Endothelial cell of umbilical vein (primary cell): ENCODE data around the gene MAPK8IP2. TPM values are rescaled to one million over a fixed set of nuclear protein-coding genes. Genes with fewer than 3 reads are reported as not detected.

Experiments
- BruUV-seq: library from RNA; stranded (reverse); fragments of 400-500 nt; replicated peaks from 2 replicates; lab custom pipeline; 2021; lab: Mats Ljungman, UMichigan
- CTCF ChIA-PET: fragments of 300-600, 350-600 bp; sonication (Branson Sonifier 250); formaldehyde crosslinking; loops from one replicate; lab custom pipeline; 2021; ENCODE audit warnings: antibody characterized with exemption, inconsistent platforms; lab: Charles Lee
- POLR2A ChIA-PET: fragments of 300-600, 350-600 bp; sonication (Branson Sonifier 250); formaldehyde crosslinking; loops from one replicate; lab custom pipeline; 2021; ENCODE audit warnings: antibody characterized with exemption, inconsistent platforms; lab: Charles Lee
- DNase-seq: peaks from one replicate; pipeline ENCODE4 v3.0.0-alpha.2; 2011; ENCODE audit warnings: low read depth, low spot score
- FAIRE-seq: peaks from 2 replicates; lab custom pipeline; 2011; peaks lifted over from hg19 to GRCh38; lab: Jason Lieb, UNC
- H2AFZ ChIP-seq: 2 replicates; pipeline ENCODE4 v1.6.0; 2012; ENCODE audit warnings: low read depth, low read length, control low read depth, inconsistent platforms
- H3K27ac ChIP-seq: 2 replicates; pipeline ENCODE4 v1.5.1; 2011; ENCODE audit warnings: low read depth, mild to moderate bottlenecking, control low read depth, low read length, moderate library complexity; ENCODE audit not compliant: insufficient read depth
- H3K27me3 ChIP-seq, 2 experiments: 2 replicates each; pipeline versions ENCODE4 v1.6.0 to v1.6.1; 2011; ENCODE audit warnings: low read length in 2 of 2, mixed read lengths in 1 of 2; ENCODE audit not compliant: control insufficient read depth in 2 of 2, insufficient read depth in 2 of 2
- H3K36me3 ChIP-seq, 2 experiments: 2 replicates in 1 of 2; 3 replicates in 1 of 2; pipeline ENCODE4 v1.5.1; 2011; ENCODE audit warnings: low read length in 2 of 2, mild to moderate bottlenecking in 1 of 2, moderate library complexity in 1 of 2; ENCODE audit not compliant: control insufficient read depth in 2 of 2, insufficient read depth in 2 of 2; ENCODE audit errors: extremely low read depth in 1 of 2
- H3K4me1 ChIP-seq: 3 replicates; pipeline ENCODE4 v1.5.1; 2011; ENCODE audit warnings: mild to moderate bottlenecking, low read length; ENCODE audit not compliant: control insufficient read depth, insufficient read depth; ENCODE audit errors: extremely low read depth
- H3K4me2 ChIP-seq: 2 replicates; pipeline ENCODE4 v1.6.1; 2011; ENCODE audit warnings: low read length, control low read depth, mixed read lengths; ENCODE audit not compliant: insufficient read depth
- H3K4me3 ChIP-seq, 3 experiments: fragments of 200-600 bp in 1 of 3; sonication (generic), shearing (Covaris generic) in 1 of 3; replicated peaks in 1 of 3; 2 replicates each; pipeline ENCODE4 v1.5.1; 2011 to 2016; ENCODE audit warnings: control low read depth in 3 of 3, low read length in 3 of 3, mild to moderate bottlenecking in 2 of 3, inconsistent platforms in 1 of 3, low read depth in 1 of 3, moderate library complexity in 1 of 3; ENCODE audit not compliant: insufficient read depth in 1 of 3
- H3K79me2 ChIP-seq: 2 replicates; pipeline ENCODE4 v1.6.0; 2012; ENCODE audit warnings: low read length, inconsistent platforms; ENCODE audit not compliant: control insufficient read depth, insufficient read depth
- H3K9ac ChIP-seq: replicated peaks from 2 replicates; pipeline ENCODE3; 2011; ENCODE audit warnings: low read length, control low read depth; ENCODE audit not compliant: insufficient read depth; ENCODE audit errors: extremely low read depth
- H3K9me1 ChIP-seq: replicated peaks from 3 replicates; pipeline ENCODE4 v1.6.0; 2011; ENCODE audit warnings: mild to moderate bottlenecking, low read length; ENCODE audit not compliant: control insufficient read depth, insufficient read depth; ENCODE audit errors: extremely low read depth
- H3K9me3 ChIP-seq: replicated peaks from 2 replicates; pipeline ENCODE4 v1.5.1; 2012; ENCODE audit warnings: low read length, inconsistent platforms; ENCODE audit not compliant: control insufficient read depth, insufficient read depth
- H4K20me1 ChIP-seq: replicated peaks from 2 replicates; pipeline ENCODE3; 2011; ENCODE audit warnings: mild to moderate bottlenecking, low read length; ENCODE audit not compliant: control insufficient read depth, insufficient read depth; ENCODE audit errors: extremely low read depth
- CTCF ChIP-seq, 2 donors: IDR thresholded peaks; 1 replicate in 1 of 2; 2 replicates in 1 of 2; pipeline ENCODE4 v1.5.1; 2011; ENCODE audit warnings: low read length in 2 of 2, mild to moderate bottlenecking in 2 of 2, moderate library complexity in 2 of 2, control low read depth in 1 of 2, inconsistent platforms in 1 of 2, low read depth in 1 of 2; ENCODE audit not compliant: insufficient read depth in 1 of 2; ENCODE audit errors: extremely low read depth in 1 of 2
- EZH2 ChIP-seq: IDR thresholded peaks from 2 replicates; pipeline ENCODE4 v1.6.1; 2012; ENCODE audit warnings: borderline replicate concordance, low read depth, mild to moderate bottlenecking, moderate library complexity, low read length, inconsistent platforms; ENCODE audit not compliant: severe bottlenecking
- FOS ChIP-seq: IDR thresholded peaks from 2 replicates; pipeline ENCODE4 v1.6.1; 2011; ENCODE audit warnings: mild to moderate bottlenecking, low read length, moderate library complexity, borderline replicate concordance; ENCODE audit not compliant: insufficient read depth
- GATA2 ChIP-seq: IDR thresholded peaks from 2 replicates; pipeline ENCODE4 v1.7.0; 2011; ENCODE audit warnings: low read depth, mild to moderate bottlenecking, moderate library complexity, mixed read lengths, low read length; ENCODE audit not compliant: insufficient read length, insufficient read depth
- JUN ChIP-seq: IDR thresholded peaks from 2 replicates; pipeline ENCODE4 v1.6.1; 2011; ENCODE audit warnings: borderline replicate concordance, low read depth; ENCODE audit not compliant: insufficient read length, insufficient read depth
- MAX ChIP-seq: IDR thresholded peaks from 2 replicates; pipeline ENCODE4 v1.6.1; 2011; ENCODE audit not compliant: insufficient read depth, insufficient read length
- MYC ChIP-seq: IDR thresholded peaks from one replicate; pipeline ENCODE4 v1.6.1; 2011; ENCODE audit warnings: mild to moderate bottlenecking, low read depth, low read length
- POLR2A ChIP-seq: IDR thresholded peaks from 2 replicates; pipeline ENCODE4 v1.6.1; 2012; ENCODE audit warnings: low read depth, mild to moderate bottlenecking, control low read depth, low read length
- POLR2AphosphoS5 ChIP-seq: IDR thresholded peaks from 2 replicates; pipeline ENCODE4 v1.6.1; 2012; ENCODE audit warnings: low read depth, mild to moderate bottlenecking, control low read depth, low read length, moderate library complexity; ENCODE audit not compliant: insufficient read depth
- dilution Hi-C: fragments of 300-500 bp; cut with MboI; formaldehyde crosslinking; loops from one replicate; pipeline ENCODE4 v1.15.0; 2019; ENCODE audit warnings: low sequenced_read_pairs; ENCODE audit not compliant: extremely low pct_ligation_motif_present
- intact Hi-C: fragments of 100-400 bp; cut with micrococcal nuclease; formaldehyde crosslinking; loops from one replicate; pipeline ENCODE4 v1.10.0; 2022
- polyA plus RNA-seq, 4 experiments: library from polyadenylated mRNA; depleted of rRNA in 3 of 4; stranded (reverse) in 3 of 4; unstranded in 1 of 4; fragments of >200 nt; gene quantifications; 2 replicates each; pipeline versions ENCODE4 v1.2.1 to v1.2.3, GENCODE V29; 2011 to 2012; ENCODE audit warnings: missing spikeins in 1 of 4
- total RNA-seq: library from RNA; stranded (reverse); gene quantifications from 2 replicates; pipeline ENCODE4 v1.2.3, GENCODE V29; 2021

MAPK8IP2 gene
- total and polyA plus RNA-seq, 2 donors (not counting 3 experiments of a cell fraction or from before 2014, with no cell fraction given), result 0.21 to 0.31 TPM

- no peak for DNase-seq
- intact Hi-C loops (no loop called here), dilution Hi-C loops (no loop called here)
- ChIA-PET CTCF (interaction anchor here (0.8 to 2.6 kb wide), 9 partner anchors 11 to 62 kb away, joined by 3 to 15 read pairs (median 5); partner anchors contain the start of gene SCO2), POLR2A (no interaction called here)
- H2AFZ ChIP-seq, result no peak overlapping the region
- no peaks in the 10 kb centered on the region for H3K9me1 ChIP-seq
- H3K4me1 ChIP-seq, result peaks cover 5% of the 10 kb centered on the region
- no peak overlapping the region for H3K27ac ChIP-seq
- H3K79me2 ChIP-seq, result no peaks in the 10 kb centered on the region
- H3K4me2 ChIP-seq, result no peak overlapping the region
- no peaks in the 10 kb centered on the region for H3K36me3 ChIP-seq
- TF ChIP-seq JUN, result no peak
- no peak for TF ChIP-seq POLR2AphosphoS5
- TF ChIP-seq MAX, result no peak
- TF ChIP-seq FOS, result no peak
- no peak for TF ChIP-seq CTCF (IDR thresholded peaks at IDR 0.05; ENCODE audit: extremely low read depth in 1 of 2, insufficient read depth in 1 of 2, low read depth in 1 of 2, low read length in 2 of 2)
- no peak for TF ChIP-seq GATA2
- TF ChIP-seq MYC, result no peak
- no peak for TF ChIP-seq POLR2A
- no peak for TF ChIP-seq EZH2
- FAIRE-seq, result no peak
- no peak overlapping the region for H3K9ac ChIP-seq
- H3K9me3 ChIP-seq, result no peaks in the 10 kb centered on the region
- H3K27me3 ChIP-seq, result peaks cover 6 to 11% of the 10 kb centered on the region in 2 experiments
- H4K20me1 ChIP-seq, result no peaks in the 10 kb centered on the region
- no peak overlapping the region for H3K4me3 ChIP-seq
- BruUV-seq, result no TSS peak
These were observed 36.3 kb upstream of the MAPK8IP2 start for GRCh38 chr22:50564289-50564688.
